Dedifferentiated amniotic fluid mesenchymal stem cell (primary cell): ENCODE measurements around the gene SHCBP1L.

ENCODE experiments used
- DNase-seq: peaks from one replicate; pipeline ENCODE4 v3.0.0-alpha.2; 2016; ENCODE audit errors: extremely low spot score

The SHCBP1L gene

DNA sequence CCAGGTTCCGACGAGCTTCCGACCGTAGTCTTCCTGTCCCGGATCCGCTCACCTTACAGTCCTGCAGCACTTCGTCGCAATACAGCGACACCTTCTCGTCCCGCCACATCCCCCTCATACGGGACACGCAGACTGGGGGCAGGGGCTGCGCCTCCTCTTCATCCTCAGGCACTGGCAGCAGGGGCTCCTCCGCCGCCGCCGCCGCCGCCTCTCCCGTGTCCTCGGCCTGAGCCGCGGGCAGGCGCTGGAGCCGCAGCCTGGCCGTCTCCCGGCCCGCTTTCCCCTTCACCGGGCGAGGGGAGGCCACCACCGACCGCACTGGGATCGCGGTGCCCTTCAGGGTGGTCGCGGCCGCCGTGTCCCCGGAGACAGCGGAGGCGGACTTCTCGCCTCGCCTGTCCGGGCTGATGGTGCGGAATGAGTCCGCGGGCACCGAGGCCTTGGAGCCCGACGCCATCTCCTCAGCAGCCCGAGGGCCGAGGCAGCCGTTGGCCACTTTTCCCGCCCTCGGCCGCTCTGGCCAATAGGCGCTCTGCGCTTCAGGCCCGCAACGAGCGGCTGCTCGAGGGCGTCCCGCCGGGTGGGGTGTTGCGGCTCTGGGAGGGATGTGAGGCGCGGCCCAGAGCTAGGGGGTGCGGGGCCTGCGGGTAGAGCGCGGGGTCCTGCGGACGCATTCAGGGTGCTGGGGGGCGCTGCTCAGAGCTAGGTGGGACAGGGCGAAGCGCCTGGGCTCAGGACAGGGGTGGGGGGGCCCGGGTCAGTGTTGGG is at the start of gene SHCBP1L:
SHCBP1L (minus strand) TSS at position 490 of the 768 bp plus-strand sequence; CDS start at position 457, 33 bp downstream.
- no peak for DNase-seq

- DNase-seq = no peak
These were observed 49.3 kb upstream of the SHCBP1L start for GRCh38 chr1:183002267-183002666.

GRCh38 chr1:183000167-183000962 is 47.4 kb upstream of the SHCBP1L start:
- DNase-seq = no peak

GRCh38 chr1:182998482-182998881 is 45.5 kb upstream of the SHCBP1L start:
- DNase-seq = no peak

GRCh38 chr1:182996816-182997215 is 43.9 kb upstream of the SHCBP1L start:
- no peak for DNase-seq

DNA sequence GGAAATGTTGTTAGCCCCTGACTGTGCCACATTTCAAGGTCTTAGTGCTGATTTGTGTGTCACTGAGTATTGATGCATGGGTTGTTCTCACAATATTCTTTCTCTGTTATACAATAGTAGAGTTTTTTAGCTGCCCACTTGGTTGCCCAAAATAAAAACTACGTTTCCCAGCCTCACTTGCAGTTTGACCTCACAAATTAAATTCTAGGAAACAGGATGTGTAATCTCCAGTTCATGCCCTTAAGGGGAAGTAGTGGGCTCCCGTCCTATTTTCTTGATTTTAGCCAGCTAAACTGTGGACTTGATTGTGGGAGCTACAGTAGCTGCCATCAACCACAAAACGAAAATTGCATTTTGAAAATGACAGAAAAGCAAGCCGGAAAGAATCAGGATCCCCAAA is 42.9 kb upstream of the SHCBP1L start:
- DNase-seq = no peak

DNA sequence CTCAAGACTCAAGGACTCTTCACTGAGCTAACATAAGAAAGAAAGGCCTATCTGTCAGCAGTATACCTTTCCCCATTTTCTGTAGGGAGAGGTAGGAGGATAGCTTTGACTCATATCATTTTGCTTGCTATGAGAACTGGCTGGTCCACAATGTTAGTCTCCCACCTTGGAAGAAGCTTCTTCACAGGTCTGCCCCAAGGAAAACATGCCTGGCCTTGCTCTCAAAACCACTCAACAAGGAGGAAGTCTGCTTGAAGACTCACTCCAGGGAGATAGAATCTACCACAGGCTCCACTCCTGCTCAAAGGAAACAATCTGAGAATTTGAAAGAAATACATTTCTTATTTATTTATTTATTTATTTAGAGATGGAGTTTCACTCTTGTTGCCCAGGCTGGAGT is 40.8 kb upstream of the SHCBP1L start:
- no peak for DNase-seq

DNA sequence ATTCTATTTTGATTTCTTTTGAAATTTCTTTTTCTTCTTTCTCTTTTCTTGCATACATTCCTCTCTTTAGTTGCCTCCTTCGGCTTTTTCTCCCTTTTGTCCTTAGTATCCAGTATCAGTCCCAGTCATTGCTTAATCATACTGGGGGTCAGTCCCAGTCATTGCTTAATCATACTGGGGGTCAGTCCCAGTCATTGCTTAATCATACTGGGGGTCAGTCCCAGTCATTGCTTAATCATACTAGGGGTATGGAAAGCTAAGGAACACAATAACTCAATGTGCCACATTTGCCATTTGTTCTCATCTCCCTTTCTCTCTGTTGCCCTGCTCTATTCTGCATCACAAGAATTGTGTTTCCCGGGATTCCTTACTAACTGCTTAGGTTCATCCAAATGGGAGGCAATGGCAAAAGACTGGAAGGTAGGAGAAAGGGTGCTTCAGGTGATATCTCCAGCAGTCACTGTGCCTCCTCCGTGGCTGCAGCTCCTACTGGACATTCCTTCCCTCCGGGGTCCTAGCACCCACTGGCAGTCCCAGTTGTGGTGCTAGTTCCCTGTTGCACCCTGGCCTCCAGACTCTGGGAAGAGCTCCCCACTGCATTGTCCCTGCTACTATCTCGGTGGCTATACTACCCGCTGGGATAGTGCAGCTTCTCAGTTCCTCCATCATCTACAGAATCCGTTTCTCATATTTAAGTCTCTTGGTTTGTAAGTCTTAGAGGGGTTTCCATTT is 37.6 kb upstream of the SHCBP1L start:
- DNase-seq = no peak

DNA sequence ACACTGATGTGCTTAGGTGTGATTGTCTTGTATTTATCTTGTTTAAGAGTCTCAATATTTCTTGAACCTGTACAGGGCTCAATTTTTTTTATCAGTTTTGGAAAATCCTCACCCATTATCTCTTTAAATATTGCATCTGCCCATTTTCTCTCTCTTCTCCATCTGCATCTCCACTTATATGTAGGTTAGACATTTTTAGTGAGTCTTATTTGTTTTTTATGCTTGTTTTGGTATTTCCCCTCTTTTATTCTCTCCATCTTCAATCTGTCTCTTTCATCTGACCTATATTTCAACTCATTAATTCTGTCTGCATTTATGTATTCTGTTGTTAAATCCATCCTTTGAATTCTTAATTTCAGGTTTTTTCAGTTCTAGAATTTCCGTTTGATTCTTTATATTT is 32.9 kb upstream of the SHCBP1L start:
- DNase-seq = no peak

DNA sequence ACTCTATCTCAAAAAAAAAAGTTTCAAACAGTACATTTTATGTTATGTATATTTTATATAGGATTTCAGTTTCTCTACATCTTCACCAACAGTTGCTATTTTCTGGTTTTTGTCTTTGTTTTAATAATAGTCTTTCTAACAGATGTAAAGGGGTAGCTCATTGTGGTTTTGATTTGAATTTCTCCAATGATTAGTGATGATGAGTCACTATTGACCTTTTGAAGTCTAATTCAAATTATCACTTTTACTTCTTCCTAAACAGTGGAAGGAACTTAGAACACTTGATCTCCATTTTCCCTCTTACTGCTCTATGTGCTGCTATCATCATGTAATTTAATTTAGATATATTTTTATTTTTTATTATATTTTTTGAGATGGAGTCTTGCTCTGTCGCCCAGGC is 31.7 kb upstream of the SHCBP1L start:
- DNase-seq = no peak

DNA sequence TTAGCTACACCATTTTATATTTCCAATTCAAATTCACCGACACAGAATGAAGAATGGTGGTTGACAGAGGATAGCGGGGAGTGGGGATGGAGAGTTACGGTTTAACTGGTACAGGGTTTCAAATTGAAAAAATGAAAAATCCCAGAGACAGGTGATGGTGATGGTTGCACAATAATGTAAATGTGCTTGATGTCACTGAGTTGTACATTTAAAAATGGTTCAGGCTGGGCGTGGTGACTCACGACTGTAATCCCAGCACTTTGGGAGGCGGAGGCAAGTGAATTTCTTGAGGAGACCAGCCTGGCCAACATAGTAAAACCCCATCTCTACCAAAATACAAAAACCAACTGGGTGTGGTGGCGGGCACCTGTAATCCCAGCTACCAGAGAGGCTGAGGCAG is 31.2 kb upstream of the SHCBP1L start:
- DNase-seq = no peak

DNA sequence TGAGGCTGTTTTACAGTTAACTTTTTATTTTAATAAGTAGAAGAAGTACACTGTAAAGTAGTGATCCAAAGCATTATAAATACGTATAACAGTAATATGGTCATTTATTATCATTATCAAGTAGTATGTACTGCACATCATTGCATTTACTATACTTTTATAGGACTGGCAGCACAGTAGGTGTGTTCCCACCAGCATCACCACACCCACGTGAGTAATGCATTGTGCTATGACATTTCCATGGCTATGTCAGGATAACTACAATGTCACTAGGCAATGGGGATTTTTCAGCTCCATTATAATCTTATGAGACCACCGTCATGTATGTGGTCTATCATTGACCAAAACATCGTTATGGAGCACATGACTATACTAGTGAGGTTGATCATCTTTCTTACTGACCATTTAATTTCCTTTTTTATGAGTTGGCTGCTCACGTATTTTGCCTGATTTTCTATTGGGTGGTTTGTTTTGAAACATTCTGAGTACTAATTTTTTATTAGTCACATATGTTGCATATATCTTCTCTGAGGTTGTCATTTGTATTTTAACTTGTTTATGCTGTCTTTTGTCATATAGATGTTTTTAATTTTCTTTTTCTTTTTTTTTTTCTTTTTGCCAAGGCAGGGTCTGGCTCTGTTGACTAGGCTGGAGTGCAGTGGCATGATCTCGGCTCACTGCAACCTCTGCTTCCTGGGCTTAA is 25.3 kb upstream of the SHCBP1L start:
- DNase-seq = no peak

DNA sequence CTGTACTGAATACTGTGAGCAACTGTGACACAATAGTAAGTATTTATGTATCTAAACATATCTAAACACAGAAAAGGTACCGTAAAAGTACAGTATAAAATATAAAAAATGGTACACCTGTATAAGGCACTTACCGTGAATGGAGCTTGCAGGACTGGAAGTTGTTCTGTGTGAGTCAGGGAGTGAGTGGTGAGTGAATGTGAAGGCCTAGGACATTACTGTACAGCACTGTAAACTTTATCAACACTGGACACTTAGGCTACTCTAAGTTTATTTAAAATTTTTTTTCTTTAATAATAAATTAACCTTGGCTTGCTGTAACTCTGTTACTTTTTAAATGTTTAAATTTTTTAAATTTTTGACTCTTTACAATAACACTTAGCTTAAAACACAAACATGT is 24.5 kb upstream of the SHCBP1L start:
- DNase-seq = no peak

DNA sequence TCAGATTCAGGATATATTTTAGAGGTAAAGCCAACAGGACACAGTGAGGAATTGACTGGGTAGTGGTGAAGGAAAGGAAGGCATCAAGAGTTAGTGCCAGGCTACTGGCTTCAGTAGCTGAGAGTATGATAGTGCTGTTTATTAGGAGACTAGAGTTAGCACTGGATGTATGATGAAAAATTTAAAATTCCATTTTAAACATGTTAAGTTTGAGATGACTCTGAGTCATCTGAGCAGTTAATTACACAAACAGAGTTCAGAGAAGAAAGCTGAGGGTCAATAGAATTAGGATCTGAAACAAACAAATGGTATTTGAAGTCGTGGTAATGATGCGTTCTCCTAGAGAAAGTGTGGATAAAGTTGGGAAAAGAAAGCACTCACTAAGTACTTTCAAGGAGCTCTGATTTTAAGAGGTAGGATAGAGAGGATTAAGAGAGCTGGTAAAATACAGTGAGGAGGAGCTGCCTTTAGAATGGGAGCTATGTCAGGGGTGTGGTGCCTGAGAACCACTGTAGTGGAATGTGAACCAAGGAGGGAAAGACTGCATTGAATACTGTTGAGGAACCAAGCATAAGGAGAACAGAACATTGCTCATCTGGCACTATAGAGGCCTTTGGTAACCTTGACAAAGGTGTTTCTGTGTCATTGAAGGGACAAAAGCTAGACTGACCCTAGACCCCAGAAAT is 21.7 kb upstream of the SHCBP1L start:
- DNase-seq = peak; percentile 31

DNA sequence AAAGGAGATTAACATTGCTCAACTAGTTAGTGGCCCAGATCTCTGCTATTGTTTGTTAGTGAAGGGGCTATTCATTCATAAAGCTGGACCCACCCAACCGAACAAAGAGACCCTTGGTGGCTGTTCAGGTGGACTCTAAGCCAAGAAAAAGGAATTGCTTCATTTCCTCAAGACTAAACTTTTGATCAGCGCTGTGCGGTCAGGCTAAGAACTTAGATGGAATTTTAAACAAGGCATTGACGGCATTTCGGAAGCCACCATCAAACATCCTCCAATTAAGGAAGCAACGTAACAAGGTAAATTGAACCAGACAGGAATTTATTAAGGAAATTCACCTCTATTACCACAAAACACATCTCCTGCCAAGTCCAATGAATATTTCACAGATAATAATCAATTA is 19.9 kb upstream of the SHCBP1L start:
- DNase-seq = no peak

- DNase-seq = no peak
These were observed 19.3 kb upstream of the SHCBP1L start for GRCh38 chr1:182972231-182972630.

DNA sequence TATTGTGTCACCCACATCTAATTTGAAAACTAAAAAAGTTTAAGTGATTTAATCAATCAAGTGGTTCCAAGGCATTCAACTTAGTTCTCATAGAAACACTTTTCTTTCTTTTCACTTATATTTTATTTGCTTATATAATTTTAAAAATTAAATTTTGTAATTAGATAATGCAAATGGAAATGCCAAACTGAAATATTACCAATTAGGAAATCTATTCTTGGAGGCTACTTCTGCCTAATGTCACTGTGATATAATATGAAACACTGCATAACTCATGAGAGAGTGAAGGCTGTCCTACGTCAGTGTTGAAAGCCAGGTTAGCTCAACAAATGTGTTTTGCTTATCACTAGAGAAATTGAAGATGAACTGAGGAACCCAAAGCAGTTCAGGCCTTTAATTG is 18.3 kb upstream of the SHCBP1L start:
- no peak for DNase-seq

DNA sequence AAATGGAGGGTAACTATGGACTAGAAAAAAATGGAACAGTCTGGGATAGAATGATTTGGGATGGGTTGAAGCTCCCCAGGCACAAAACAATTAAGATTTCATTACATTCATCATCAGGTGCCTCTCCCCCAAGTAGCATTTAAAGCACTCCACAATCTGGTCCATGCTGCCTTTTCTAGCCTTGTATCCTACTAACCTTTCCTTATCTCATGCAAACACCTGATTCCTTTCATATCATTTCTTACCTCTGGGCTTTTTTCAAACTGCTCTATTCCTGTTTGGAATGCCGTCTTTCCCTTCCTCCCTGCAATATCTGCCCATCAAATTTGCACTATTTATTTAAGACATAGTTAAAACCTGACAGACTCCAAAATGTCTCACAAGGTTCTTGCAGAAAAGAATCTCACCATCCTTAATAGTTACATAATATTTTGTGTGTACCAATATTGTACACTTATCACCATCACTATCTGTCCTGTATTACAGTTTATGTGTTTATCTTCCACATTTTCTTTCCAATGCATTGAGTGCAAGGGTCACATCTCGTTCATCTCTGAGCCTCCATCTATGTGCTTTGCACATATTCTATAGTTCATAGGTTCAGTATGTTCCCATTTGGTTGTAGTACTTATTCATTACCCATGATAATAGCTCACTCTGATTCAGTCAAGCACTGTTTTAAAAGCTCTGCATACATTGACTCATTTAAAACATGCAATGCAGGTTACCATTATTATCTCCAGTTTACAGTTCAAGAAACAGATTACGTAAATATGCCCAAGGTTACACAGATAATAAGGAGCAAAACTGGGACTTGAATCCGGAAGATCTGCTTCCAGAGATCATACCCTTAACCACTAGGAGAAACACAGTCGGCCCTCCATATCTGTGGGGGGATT is 16.1 kb upstream of the SHCBP1L start:
- no peak for DNase-seq

GRCh38 chr1:182968151-182968741 is 15.3 kb upstream of the SHCBP1L start:
- no peak for DNase-seq

DNA sequence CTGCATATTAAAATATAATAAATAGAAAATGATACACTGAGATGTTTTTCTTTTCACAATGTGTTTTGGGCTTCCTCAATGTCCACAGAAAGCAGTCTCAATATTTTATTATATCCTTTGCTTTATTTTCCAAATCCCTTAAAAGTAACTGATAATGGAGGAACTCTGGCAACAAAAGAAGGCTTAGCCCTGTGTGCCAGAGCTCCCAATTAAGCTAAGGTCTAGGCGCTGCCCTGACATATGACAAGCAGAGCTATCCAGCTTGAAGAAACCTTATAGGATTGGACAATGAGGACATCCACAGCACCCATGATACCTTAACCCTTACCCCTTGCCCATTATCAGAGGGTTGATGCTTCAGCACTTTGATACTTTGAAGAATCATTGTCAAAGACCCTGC is 12.9 kb upstream of the SHCBP1L start:
- no peak for DNase-seq
